RPMI7951 (cell line): Measurements from ENCODE around the gene MMP20. TPM values are rescaled to one million over a fixed set of nuclear protein-coding genes. Genes with fewer than 3 reads are reported as not detected.
A peak's percentile ranks its signal among the peaks of the same experiment; 100 is the strongest.

Experiments
- DNase-seq: peaks from one replicate; pipeline ENCODE4 v3.0.0-alpha.2; 2012; ENCODE audit warnings: low read depth
- total RNA-seq: library from RNA; depleted of rRNA; stranded (reverse); fragments of >200 nt; shearing (Covaris generic); gene quantifications from 2 replicates; pipeline ENCODE4 v1.2.3, GENCODE V29; 2014

Gene MMP20
- total RNA-seq, 1 experiment from 2014 or later, result not detected

- peak; percentile 65 for DNase-seq
Observed at GRCh38 chr11:102592634-102593581, 32.2 kb downstream of the MMP20 start.

- no peak for DNase-seq
Observed at GRCh38 chr11:102592131-102592530, 33.0 kb downstream of the MMP20 start.

GRCh38 chr11:102591160-102591718, 33.9 kb downstream of the MMP20 start:
- no peak for DNase-seq

- no peak for DNase-seq
Observed at GRCh38 chr11:102590276-102591049, 34.7 kb downstream of the MMP20 start.

GRCh38 chr11:102589047-102589459, 36.1 kb downstream of the MMP20 start:
- no peak for DNase-seq

- DNase-seq, result no peak
Observed at GRCh38 chr11:102587722-102588121, 37.4 kb downstream of the MMP20 start.

- no peak for DNase-seq
Observed at GRCh38 chr11:102583141-102583873, 41.8 kb downstream of the MMP20 start.

GRCh38 chr11:102582140-102582539, 43.0 kb downstream of the MMP20 start:
- no peak for DNase-seq

GRCh38 chr11:102581066-102581465, 44.1 kb downstream of the MMP20 start:
- no peak for DNase-seq

GRCh38 chr11:102580185-102580951, 44.8 kb downstream of the MMP20 start:
- DNase-seq, result no peak

- no peak for DNase-seq
Observed at GRCh38 chr11:102577723-102578122, 47.4 kb downstream of the MMP20 start.

- DNase-seq, result peak; percentile 50
Observed at GRCh38 chr11:102577182-102577581, 48.0 kb downstream of the MMP20 start.

- DNase-seq, result no peak
Observed at GRCh38 chr11:102576350-102576749, 48.8 kb downstream of the MMP20 start.

GRCh38 chr11:102575012-102575411, 50.1 kb downstream of the MMP20 start:
- peak; percentile 87 for DNase-seq

- DNase-seq, result peak; percentile 71
Observed at GRCh38 chr11:102573851-102574250, 51.3 kb downstream of the MMP20 start.

GRCh38 chr11:102572554-102573220, 52.4 kb downstream of the MMP20 start:
- DNase-seq, result peak; percentile 16

GRCh38 chr11:102568851-102569250, 56.3 kb downstream of the MMP20 start:
- DNase-seq, result no peak

GRCh38 chr11:102566112-102566511, 59.0 kb downstream of the MMP20 start:
- no peak for DNase-seq

GRCh38 chr11:102564110-102564509, 61.0 kb downstream of the MMP20 start:
- DNase-seq, result peak; percentile 80

- no peak for DNase-seq
Observed at GRCh38 chr11:102561636-102562035, 63.5 kb downstream of the MMP20 start.
